Measurements from ENCODE around the gene ANTXR1.
A peak's percentile ranks its signal among the peaks of the same experiment; 100 is the strongest.
"Not testable (repeated sequence)": the region's sequence is repeated elsewhere in the genome, so short reads cannot be mapped to it uniquely, and the experiment has no call there.

ANTXR1 gene

DNA sequence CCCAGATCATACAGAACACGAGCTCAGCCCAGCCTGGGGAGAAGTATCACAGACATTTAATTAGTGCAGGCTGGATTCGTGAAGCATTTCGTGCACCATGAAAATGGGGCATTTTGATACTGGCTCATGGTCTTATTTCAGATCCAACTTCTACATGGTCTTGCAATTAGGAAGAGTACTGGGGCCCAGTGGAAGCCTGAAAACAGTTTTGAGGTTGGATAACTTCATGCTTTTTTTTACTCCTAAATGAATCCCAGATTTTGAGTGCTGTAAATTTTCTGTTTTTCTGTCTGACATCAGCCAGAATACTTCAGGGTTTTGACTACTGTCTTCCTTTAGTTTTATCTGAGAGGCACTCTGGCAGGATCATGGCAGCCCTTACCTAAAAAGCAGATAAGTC lies 213.9 kb downstream of the ANTXR1 start:
- Histone ChIP-seq H3K18ac (ENCODE audit: low read depth in 1 of 2, low read length in 2 of 2) (peak overlapping the region in 1 of 2 experiments; percentile 46), H3K27me3 (ENCODE audit: control insufficient read depth in 1 of 2, insufficient read depth in 1 of 2, low read length in 2 of 2) (no peaks in the 10 kb centered on the region), H3K36me3 (ENCODE audit: control insufficient read depth in 1 of 2, insufficient read depth in 2 of 2, low read depth in 1 of 2, low read length in 2 of 2) (peaks cover 0 to 2% of the 10 kb centered on the region in 2 experiments), H3K9ac (ENCODE audit: low read length) (no peak overlapping the region), H4K91ac (ENCODE audit: low read length) (no peak overlapping the region), H2AK5ac (ENCODE audit: low read length, severe bottlenecking) (no peak overlapping the region), H3K14ac (ENCODE audit: low read length in 2 of 2) (no peak overlapping the region), H3K4me3 (ENCODE audit: insufficient read depth in 1 of 2, low read depth in 1 of 2, low read length in 2 of 2) (no peak overlapping the region), H3K4ac (ENCODE audit: low read depth in 1 of 2, low read length in 2 of 2) (no peak overlapping the region), H3K4me1 (ENCODE audit: control insufficient read depth, insufficient read depth, low read depth, low read length) (peaks cover 5% of the 10 kb centered on the region), H4K8ac (ENCODE audit: low read length) (no peak overlapping the region), H3K9me3 (ENCODE audit: control insufficient read depth, low read length) (no peaks in the 10 kb centered on the region), H3K27ac (ENCODE audit: low read length, poor library complexity, severe bottlenecking) (no peak overlapping the region), H2AFZ (ENCODE audit: low read depth, low read length) (no peak overlapping the region), H2BK15ac (ENCODE audit: low read depth, poor library complexity, severe bottlenecking) (no peak overlapping the region), H2BK5ac (ENCODE audit: low read depth, low read length, poor library complexity, severe bottlenecking) (no peak overlapping the region), H3K79me1 (replicated peaks; ENCODE audit: low read length, poor library complexity, severe bottlenecking) (no peaks in the 10 kb centered on the region), H2BK120ac (ENCODE audit: low read depth, low read length) (no peak overlapping the region), H3K4me2 (ENCODE audit: low read length, poor library complexity, severe bottlenecking) (no peak overlapping the region), H2BK12ac (ENCODE audit: low read length in 2 of 2) (no peak overlapping the region), H3K23ac (ENCODE audit: low read length in 2 of 2) (no peak overlapping the region)
- DNase-seq: no peak
- 89% methylated on average over 3 of the region's 3 CpGs for WGBS

DNA sequence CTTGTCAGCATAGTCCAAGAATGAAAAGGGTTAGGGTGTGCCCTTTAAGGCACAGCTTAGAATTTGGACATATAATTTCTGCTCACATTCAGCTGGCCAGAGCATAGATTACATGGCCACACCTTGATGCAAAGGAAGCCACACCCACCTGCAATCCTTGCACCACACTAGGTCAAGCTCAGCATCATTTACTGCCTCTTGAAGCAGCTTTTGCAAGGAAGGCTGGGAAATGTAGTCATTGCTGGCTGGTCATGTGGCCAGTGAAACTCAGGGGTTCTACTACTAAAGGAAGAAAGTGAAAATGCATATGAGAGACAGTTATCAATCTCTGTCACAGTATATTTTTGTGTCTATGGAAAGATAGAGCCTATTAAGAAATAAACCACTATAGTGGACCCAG lies 214.7 kb downstream of the ANTXR1 start:
- DNase-seq: no peak
- Histone ChIP-seq H4K8ac (ENCODE audit: low read length) (no peak overlapping the region), H2BK5ac (ENCODE audit: low read depth, low read length, poor library complexity, severe bottlenecking) (no peak overlapping the region), H3K27ac (ENCODE audit: low read length, poor library complexity, severe bottlenecking) (no peak overlapping the region), H3K14ac (ENCODE audit: low read length in 2 of 2) (no peak overlapping the region), H3K18ac (ENCODE audit: low read depth in 1 of 2, low read length in 2 of 2) (peak overlapping the region; percentile 17 to 88), H3K36me3 (ENCODE audit: control insufficient read depth in 1 of 2, insufficient read depth in 2 of 2, low read depth in 1 of 2, low read length in 2 of 2) (peaks cover 0 to 2% of the 10 kb centered on the region in 2 experiments), H3K4me1 (ENCODE audit: control insufficient read depth, insufficient read depth, low read depth, low read length) (peaks cover 4% of the 10 kb centered on the region), H3K23ac (ENCODE audit: low read length in 2 of 2) (no peak overlapping the region), H3K9me3 (ENCODE audit: control insufficient read depth, low read length) (no peaks in the 10 kb centered on the region), H3K9ac (ENCODE audit: low read length) (no peak overlapping the region), H3K4me2 (ENCODE audit: low read length, poor library complexity, severe bottlenecking) (no peak overlapping the region), H3K4ac (ENCODE audit: low read depth in 1 of 2, low read length in 2 of 2) (no peak overlapping the region), H4K91ac (ENCODE audit: low read length) (no peak overlapping the region), H3K79me1 (replicated peaks; ENCODE audit: low read length, poor library complexity, severe bottlenecking) (no peaks in the 10 kb centered on the region), H2AFZ (ENCODE audit: low read depth, low read length) (no peak overlapping the region), H3K27me3 (ENCODE audit: control insufficient read depth in 1 of 2, insufficient read depth in 1 of 2, low read length in 2 of 2) (no peaks in the 10 kb centered on the region), H2BK120ac (ENCODE audit: low read depth, low read length) (no peak overlapping the region), H2BK12ac (ENCODE audit: low read length in 2 of 2) (peak overlapping the region; percentile 41 to 84), H3K4me3 (ENCODE audit: insufficient read depth in 1 of 2, low read depth in 1 of 2, low read length in 2 of 2) (no peak overlapping the region), H2BK15ac (ENCODE audit: low read depth, poor library complexity, severe bottlenecking) (no peak overlapping the region), H2AK5ac (ENCODE audit: low read length, severe bottlenecking) (no peak overlapping the region)

DNA sequence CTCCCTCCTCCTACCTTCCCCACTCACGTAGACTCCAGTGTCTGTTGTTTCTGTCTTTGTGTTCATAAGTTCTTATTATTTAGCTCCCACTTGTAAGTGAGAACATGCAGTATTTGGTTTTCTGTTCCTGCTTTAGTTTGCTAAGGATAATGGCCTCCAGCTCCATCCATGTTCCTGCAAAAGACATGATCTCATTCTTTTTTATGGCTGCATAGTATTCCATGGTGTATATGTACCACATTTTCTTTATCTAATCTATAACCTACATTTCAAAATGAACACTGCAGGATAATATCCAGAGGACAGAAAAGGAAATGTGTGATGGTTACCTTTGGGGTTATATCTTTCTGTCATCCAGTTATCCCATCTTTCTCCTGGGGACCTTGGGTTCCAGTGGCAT lies 218.0 kb downstream of the ANTXR1 start:
- WGBS: no CpG with 5 or more reads among the region's 1 CpG
- H3K18ac ChIP-seq (ENCODE audit: low read depth in 1 of 2, low read length in 2 of 2); H2BK15ac ChIP-seq (ENCODE audit: low read depth, poor library complexity, severe bottlenecking); H4K8ac ChIP-seq (ENCODE audit: low read length); H2BK5ac ChIP-seq (ENCODE audit: low read depth, low read length, poor library complexity, severe bottlenecking); H3K27ac ChIP-seq (ENCODE audit: low read length, poor library complexity, severe bottlenecking); H3K4me2 ChIP-seq (ENCODE audit: low read length, poor library complexity, severe bottlenecking); H3K4me3 ChIP-seq (ENCODE audit: insufficient read depth in 1 of 2, low read depth in 1 of 2, low read length in 2 of 2); H3K27me3 ChIP-seq (ENCODE audit: control insufficient read depth in 1 of 2, insufficient read depth in 1 of 2, low read length in 2 of 2); H3K4ac ChIP-seq (ENCODE audit: low read depth in 1 of 2, low read length in 2 of 2); H2AFZ ChIP-seq (ENCODE audit: low read depth, low read length); H3K23ac ChIP-seq (ENCODE audit: low read length in 2 of 2); H2AK5ac ChIP-seq (ENCODE audit: low read length, severe bottlenecking); H4K91ac ChIP-seq (ENCODE audit: low read length); H2BK12ac ChIP-seq (ENCODE audit: low read length in 2 of 2); H2BK120ac ChIP-seq (ENCODE audit: low read depth, low read length); H3K79me1 ChIP-seq (replicated peaks; ENCODE audit: low read length, poor library complexity, severe bottlenecking); H3K14ac ChIP-seq (ENCODE audit: low read length in 2 of 2); H3K9me3 ChIP-seq (ENCODE audit: control insufficient read depth, low read length); H3K4me1 ChIP-seq (ENCODE audit: control insufficient read depth, insufficient read depth, low read depth, low read length); DNase-seq; H3K9ac ChIP-seq (ENCODE audit: low read length); H3K36me3 ChIP-seq (ENCODE audit: control insufficient read depth in 1 of 2, insufficient read depth in 2 of 2, low read depth in 1 of 2, low read length in 2 of 2): not testable (repeated sequence)

DNA sequence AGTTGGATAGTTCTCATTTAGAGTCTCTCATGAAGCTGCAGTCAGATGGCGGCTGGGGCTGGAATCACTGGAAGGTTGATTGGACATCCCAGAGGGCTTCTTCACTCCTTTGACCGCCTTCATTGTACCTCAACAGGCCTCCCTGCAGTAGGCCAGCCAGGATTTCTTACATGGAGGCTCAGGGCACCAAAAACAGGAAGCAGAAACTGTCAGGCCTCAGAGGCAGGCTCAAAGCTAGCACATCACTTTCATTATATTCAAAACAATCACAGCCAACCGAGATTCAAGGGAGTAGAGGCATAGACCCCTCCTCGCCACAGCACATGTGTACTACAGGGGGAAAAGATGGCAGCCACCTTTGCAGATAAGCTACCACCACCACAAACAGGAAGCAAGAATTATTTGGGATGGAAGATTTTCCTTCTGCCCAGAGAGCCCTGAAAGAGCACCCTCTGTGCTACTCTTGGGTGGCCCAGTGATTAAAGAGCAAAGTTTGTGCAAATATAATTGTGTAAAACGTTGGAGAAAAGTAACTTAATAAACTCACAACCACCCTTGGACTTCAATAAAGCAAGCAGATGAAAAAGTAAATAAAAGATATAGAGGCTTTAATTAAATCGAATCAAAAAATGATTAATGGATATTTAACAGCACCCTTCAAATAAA lies 218.8 kb downstream of the ANTXR1 start:
- peak overlapping the region in 1 of 2 experiments; percentile 57 for H3K4ac ChIP-seq (ENCODE audit: low read depth in 1 of 2, low read length in 2 of 2)
- no peak overlapping the region for H2AK5ac ChIP-seq (ENCODE audit: low read length, severe bottlenecking)
- no peak overlapping the region for H3K14ac ChIP-seq (ENCODE audit: low read length in 2 of 2)
- H3K36me3 ChIP-seq (ENCODE audit: control insufficient read depth in 1 of 2, insufficient read depth in 2 of 2, low read depth in 1 of 2, low read length in 2 of 2): peaks cover 0 to 2% of the 10 kb centered on the region in 2 experiments
- no peak overlapping the region for H2BK15ac ChIP-seq (ENCODE audit: low read depth, poor library complexity, severe bottlenecking)
- no peak for DNase-seq
- no peaks in the 10 kb centered on the region for H3K4me1 ChIP-seq (ENCODE audit: control insufficient read depth, insufficient read depth, low read depth, low read length)
- no peak overlapping the region for H3K4me2 ChIP-seq (ENCODE audit: low read length, poor library complexity, severe bottlenecking)
- H2BK5ac ChIP-seq (ENCODE audit: low read depth, low read length, poor library complexity, severe bottlenecking): no peak overlapping the region
- no peak overlapping the region for H2BK120ac ChIP-seq (ENCODE audit: low read depth, low read length)
- peak overlapping the region in 1 of 2 experiments; percentile 84 for H3K18ac ChIP-seq (ENCODE audit: low read depth in 1 of 2, low read length in 2 of 2)
- H2AFZ ChIP-seq (ENCODE audit: low read depth, low read length): no peak overlapping the region
- H2BK12ac ChIP-seq (ENCODE audit: low read length in 2 of 2): no peak overlapping the region
- WGBS: 94% methylated on average over 4 of the region's 6 CpGs
- H3K23ac ChIP-seq (ENCODE audit: low read length in 2 of 2): no peak overlapping the region
- no peak overlapping the region for H3K27ac ChIP-seq (ENCODE audit: low read length, poor library complexity, severe bottlenecking)
- H4K91ac ChIP-seq (ENCODE audit: low read length): peak overlapping the region; percentile 18
- H3K79me1 ChIP-seq (replicated peaks; ENCODE audit: low read length, poor library complexity, severe bottlenecking): no peaks in the 10 kb centered on the region
- no peaks in the 10 kb centered on the region for H3K27me3 ChIP-seq (ENCODE audit: control insufficient read depth in 1 of 2, insufficient read depth in 1 of 2, low read length in 2 of 2)
- peak overlapping the region; percentile 45 for H4K8ac ChIP-seq (ENCODE audit: low read length)
- no peak overlapping the region for H3K9ac ChIP-seq (ENCODE audit: low read length)
- H3K4me3 ChIP-seq (ENCODE audit: insufficient read depth in 1 of 2, low read depth in 1 of 2, low read length in 2 of 2): no peak overlapping the region
- no peaks in the 10 kb centered on the region for H3K9me3 ChIP-seq (ENCODE audit: control insufficient read depth, low read length)
